Aorta (tissue), 5 donors: ENCODE data around the gene DAP. TPM values are rescaled to one million over a fixed set of nuclear protein-coding genes. Genes with fewer than 3 reads are reported as not detected.
"Not testable (repeated sequence)": the region's sequence is repeated elsewhere in the genome, so short reads cannot be mapped to it uniquely, and the experiment has no call there.

Source experiments
- ATAC-seq: fragments of 200-7000 bp; cut with Tn5 transposase; one replicate; pipeline ENCODE4 v1.9.1; 2022; ENCODE audit warnings: moderate library complexity; ENCODE audit not compliant: low FRiP score
- DNase-seq, 2 donors: peaks; one replicate each; pipeline ENCODE4 v3.0.0-alpha.2; 2020
- H3K27ac ChIP-seq, 2 donors: one replicate each; pipeline ENCODE4 v1.5.1; 2013; ENCODE audit warnings: low read length in 2 of 2, mild to moderate bottlenecking in 2 of 2, moderate library complexity in 2 of 2, control low read depth in 1 of 2, inconsistent platforms in 1 of 2, low read depth in 1 of 2
- H3K27me3 ChIP-seq, 2 donors: one replicate each; pipeline ENCODE4 v1.6.1; 2013; ENCODE audit warnings: control low read depth in 1 of 2, low read length in 1 of 2, mild to moderate bottlenecking in 1 of 2, moderate library complexity in 1 of 2; ENCODE audit not compliant: insufficient read depth in 2 of 2, control insufficient read depth in 1 of 2
- H3K36me3 ChIP-seq, 2 donors: one replicate each; pipeline ENCODE4 v1.6.1; 2013; ENCODE audit warnings: control low read depth in 1 of 2, low read length in 1 of 2, mild to moderate bottlenecking in 1 of 2; ENCODE audit not compliant: insufficient read depth in 2 of 2, control insufficient read depth in 1 of 2
- H3K4me1 ChIP-seq, 2 donors: one replicate each; pipeline ENCODE4 v1.6.1; 2013; ENCODE audit warnings: low read length in 2 of 2, control low read depth in 1 of 2, mild to moderate bottlenecking in 1 of 2, moderate library complexity in 1 of 2; ENCODE audit not compliant: insufficient read depth in 2 of 2, control insufficient read depth in 1 of 2
- H3K4me3 ChIP-seq, 2 donors: one replicate each; pipeline ENCODE4 v1.5.1; 2013; ENCODE audit warnings: low read length in 2 of 2, control low read depth in 1 of 2, mild to moderate bottlenecking in 1 of 2
- H3K9me3 ChIP-seq: one replicate; pipeline ENCODE4 v1.6.1; 2013; ENCODE audit warnings: mild to moderate bottlenecking, low read length; ENCODE audit not compliant: control insufficient read depth
- WGBS, 2 donors: extraction: QIAGEN DNeasy Blood & Tissue Kit; methylation state at CpG; one replicate each; pipeline ENCODE4 v1.1.7; 2013; 5-methylcytosine and 5-hydroxymethylcytosine counted together
- intact Hi-C, 2 donors: fragments of 100-400 bp; cut with DNase I; formaldehyde crosslinking; loops; one replicate each; pipeline versions ENCODE4 v1.14.2 to v1.15.0; 2022
- polyA plus RNA-seq, 2 donors: library from polyadenylated mRNA; stranded (reverse); fragments of 200-250 nt; gene quantifications; one replicate each; pipeline ENCODE4 v1.2.3, GENCODE V29; 2013
- total RNA-seq, 2 donors: library from RNA; stranded (reverse); fragmentation: NEBNext Ultra II Directional; extraction: Animal tissue kit (Norgen Biotek cat#: 25700); gene quantifications; one replicate each; pipeline ENCODE4 v1.2.1, GENCODE V29; 2021
- donor health status: healthy with polysubstance abuse.
- donor health status: Bipolar disorder and iron deficiency.
- donor health status: DM: no; HTN: no; CAD: no.
- donor health status: DM: no; HTN: no; CAD: no.
- donor health status: DM: yes; HTN: yes; CAD: no.

The DAP gene
- total and polyA plus RNA-seq, 4 donors = 117 to 188 (median 134) TPM

GRCh38 chr5:10645671-10646070 is 115.4 kb downstream of the DAP start:
- no peak overlapping the region for H3K27ac ChIP-seq
- H3K4me3 ChIP-seq = no peak overlapping the region
- H3K4me1 ChIP-seq = no peaks in the 10 kb centered on the region
- no peaks in the 10 kb centered on the region for H3K36me3 ChIP-seq
- WGBS, 2 donors = 79 to 84% methylated on average over 6 of the region's 6 CpGs
- no peak for ATAC-seq
- no peak for DNase-seq
- H3K9me3 ChIP-seq = no peaks in the 10 kb centered on the region
- no peaks in the 10 kb centered on the region for H3K27me3 ChIP-seq
- intact Hi-C loops = no loop called here

DNA sequence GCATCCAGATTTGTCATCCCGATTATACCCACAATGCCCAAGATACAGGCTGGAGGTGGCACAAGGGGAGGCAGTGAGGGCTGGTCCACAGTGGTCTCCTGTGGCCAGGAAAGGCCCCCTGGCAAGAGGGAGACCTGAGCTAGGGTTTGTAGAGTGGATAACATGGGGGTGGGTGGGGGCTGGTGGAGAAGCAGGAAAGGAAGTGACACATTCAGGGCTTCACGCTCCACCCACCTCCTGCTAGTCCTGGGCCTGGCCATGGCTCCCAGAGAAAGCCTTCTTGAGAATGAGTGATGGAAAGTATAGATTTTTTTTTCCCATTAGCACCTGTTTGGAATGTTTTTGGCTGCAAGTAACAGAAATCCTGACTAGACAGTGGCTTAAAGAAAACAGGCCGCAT is 115.9 kb downstream of the DAP start:
- no peaks in the 10 kb centered on the region for H3K36me3 ChIP-seq
- H3K27ac ChIP-seq = no peak overlapping the region
- no peak for DNase-seq
- H3K4me3 ChIP-seq = no peak overlapping the region
- no peaks in the 10 kb centered on the region for H3K4me1 ChIP-seq
- ATAC-seq = no peak
- WGBS, 2 donors = 94 to 95% methylated on average over 3 of the region's 3 CpGs
- intact Hi-C loops = no loop called here
- no peaks in the 10 kb centered on the region for H3K27me3 ChIP-seq
- no peaks in the 10 kb centered on the region for H3K9me3 ChIP-seq

DNA sequence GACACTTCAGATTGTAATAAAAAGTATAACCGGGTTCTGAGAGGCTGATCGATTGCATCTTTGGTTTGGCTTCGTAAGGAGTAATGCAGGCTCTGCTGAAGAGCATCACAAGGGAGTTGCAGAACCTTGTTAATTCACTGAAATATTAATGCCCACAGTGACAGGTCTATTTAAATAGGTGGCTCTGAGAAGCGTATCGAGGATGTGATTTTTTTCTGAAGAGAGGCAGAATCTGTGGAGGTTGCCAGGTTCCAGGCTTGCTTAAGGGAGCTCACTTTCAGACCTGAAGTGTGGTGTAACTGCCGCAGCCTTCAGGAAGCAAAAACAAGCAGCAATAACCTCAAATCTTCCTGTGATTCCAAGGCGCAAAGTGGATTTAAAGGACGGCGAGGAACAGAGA is 116.8 kb downstream of the DAP start:
- Histone ChIP-seq H3K27me3 (no peaks in the 10 kb centered on the region), H3K36me3 (no peaks in the 10 kb centered on the region), H3K4me3 (no peak overlapping the region), H3K9me3 (no peaks in the 10 kb centered on the region), H3K4me1 (no peaks in the 10 kb centered on the region), H3K27ac (no peak overlapping the region)
- ATAC-seq (no peak), DNase-seq (no peak)
- intact Hi-C loops = no loop called here
- WGBS, 2 donors = 67 to 79% methylated on average over 9 of the region's 9 CpGs

GRCh38 chr5:10642367-10642766 is 118.7 kb downstream of the DAP start:
- Histone ChIP-seq H3K36me3 (no peaks in the 10 kb centered on the region), H3K4me1 (no peaks in the 10 kb centered on the region), H3K27me3 (no peaks in the 10 kb centered on the region), H3K27ac (no peak overlapping the region), H3K9me3 (no peaks in the 10 kb centered on the region), H3K4me3 (no peak overlapping the region)
- ATAC-seq (no peak), DNase-seq (no peak)
- 72 to 86% methylated on average over 7 of the region's 7 CpGs for WGBS, 2 donors
- intact Hi-C loops = no loop called here

GRCh38 chr5:10639846-10640368 is 121.1 kb downstream of the DAP start:
- no peak overlapping the region for H3K27ac ChIP-seq
- intact Hi-C loops = no loop called here
- no peaks in the 10 kb centered on the region for H3K27me3 ChIP-seq
- DNase-seq (no peak), ATAC-seq (no peak)
- H3K36me3 ChIP-seq = no peaks in the 10 kb centered on the region
- 96 to 98% methylated on average over 13 to 36 of the region's 48 CpGs for WGBS, 2 donors
- H3K9me3 ChIP-seq = no peaks in the 10 kb centered on the region
- H3K4me1 ChIP-seq = no peaks in the 10 kb centered on the region
- no peak overlapping the region for H3K4me3 ChIP-seq

GRCh38 chr5:10638723-10639122 is 122.3 kb downstream of the DAP start:
- intact Hi-C loops, H3K9me3 ChIP-seq, H3K27ac ChIP-seq, ATAC-seq, H3K4me3 ChIP-seq, DNase-seq, H3K4me1 ChIP-seq, H3K36me3 ChIP-seq, H3K27me3 ChIP-seq: not testable (repeated sequence)
- WGBS, 2 donors = 61 to 95% methylated on average over 11 to 42 of the region's 48 CpGs

- H3K27ac ChIP-seq = no peak overlapping the region
- no peaks in the 10 kb centered on the region for H3K9me3 ChIP-seq
- no peaks in the 10 kb centered on the region for H3K4me1 ChIP-seq
- no peaks in the 10 kb centered on the region for H3K36me3 ChIP-seq
- 79 to 82% methylated on average over 10 of the region's 10 CpGs for WGBS, 2 donors
- no peaks in the 10 kb centered on the region for H3K27me3 ChIP-seq
- ATAC-seq (no peak), DNase-seq (no peak)
- H3K4me3 ChIP-seq = no peak overlapping the region
- intact Hi-C loops = no loop called here
Observed at GRCh38 chr5:10637944-10638343, 123.1 kb downstream of the DAP start.

DNA sequence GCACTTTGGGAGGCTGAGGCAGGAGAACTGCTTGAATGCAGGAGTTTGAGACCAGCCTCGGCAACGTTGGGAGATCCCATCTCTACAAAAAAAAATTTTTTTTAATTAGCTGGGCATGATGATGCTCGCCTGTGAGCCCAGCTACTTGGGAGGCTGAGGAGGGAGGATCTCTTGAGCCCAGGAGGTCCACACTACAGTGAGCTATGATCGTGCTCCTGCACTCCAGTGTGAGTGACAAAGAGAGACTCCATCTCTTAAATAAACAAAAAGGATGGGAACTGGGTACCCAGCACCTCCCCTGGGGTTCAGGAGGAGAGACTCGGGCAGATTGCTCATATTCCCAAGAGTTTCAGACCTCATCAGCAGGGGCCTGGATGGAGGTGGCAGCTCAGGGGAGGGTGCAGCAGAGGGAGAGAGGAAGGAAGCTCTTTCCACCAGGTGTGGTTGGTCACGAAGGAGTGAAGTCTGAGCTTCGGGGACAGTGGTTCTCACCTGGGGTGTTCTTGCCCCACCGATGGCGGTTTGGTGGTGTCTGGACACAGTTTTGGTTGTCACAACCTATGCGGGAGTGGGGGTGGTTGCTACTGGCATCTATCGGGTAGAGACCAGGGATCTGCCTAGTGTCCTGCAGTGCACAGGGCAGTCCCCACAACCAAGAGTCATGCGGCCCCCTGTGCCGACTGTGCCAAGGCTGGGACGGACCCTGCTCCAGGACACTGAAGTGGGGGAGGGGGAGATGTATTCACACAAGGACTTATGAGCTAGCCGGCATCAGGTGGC is 124.5 kb downstream of the DAP start:
- Histone ChIP-seq H3K4me3 (no peak overlapping the region), H3K4me1 (no peaks in the 10 kb centered on the region), H3K27me3 (no peaks in the 10 kb centered on the region), H3K36me3 (no peaks in the 10 kb centered on the region), H3K27ac (no peak overlapping the region), H3K9me3 (no peaks in the 10 kb centered on the region)
- 82 to 83% methylated on average over 15 of the region's 15 CpGs for WGBS, 2 donors
- intact Hi-C loops = no loop called here
- ATAC-seq (no peak), DNase-seq (no peak)

DNA sequence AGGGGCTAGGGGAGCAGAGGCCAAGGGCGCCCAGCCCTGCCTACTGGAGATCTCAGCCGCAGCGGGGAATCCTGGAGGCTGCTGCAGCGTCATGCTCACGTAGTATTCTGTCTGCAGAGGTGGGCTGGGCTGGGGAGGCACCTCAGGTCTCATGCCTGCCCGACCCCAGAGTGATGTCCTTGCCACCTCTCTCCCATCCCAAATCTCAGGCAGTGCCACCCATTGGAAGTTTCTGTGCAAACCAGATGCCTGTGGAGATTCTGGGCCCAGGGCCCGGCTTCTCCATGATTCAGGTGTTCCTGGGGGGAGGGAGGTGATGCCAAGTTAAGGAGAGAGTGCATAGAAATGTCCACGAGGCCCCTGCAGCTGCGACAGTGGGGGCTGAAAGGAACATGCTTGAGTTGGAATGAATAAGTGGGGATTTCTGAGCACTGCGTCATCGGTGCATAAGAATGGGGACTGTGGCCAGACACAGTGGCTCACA is 125.1 kb downstream of the DAP start:
- WGBS, 2 donors = 64 to 77% methylated on average over 11 of the region's 11 CpGs
- intact Hi-C loops = no loop called here
- ATAC-seq (no peak), DNase-seq (no peak)
- H3K36me3 ChIP-seq = no peaks in the 10 kb centered on the region
- H3K9me3 ChIP-seq = no peaks in the 10 kb centered on the region
- no peaks in the 10 kb centered on the region for H3K4me1 ChIP-seq
- no peak overlapping the region for H3K4me3 ChIP-seq
- no peaks in the 10 kb centered on the region for H3K27me3 ChIP-seq
- H3K27ac ChIP-seq = no peak overlapping the region
